PC-9 (cell line): ENCODE data around the gene LMBRD2. TPM values are rescaled to one million over a fixed set of nuclear protein-coding genes. Genes with fewer than 3 reads are reported as not detected.

Experiments
- BruUV-seq: library from RNA; stranded (reverse); fragments of 400-500 nt; replicated peaks from 2 replicates; lab custom pipeline; 2021; lab: Mats Ljungman, UMichigan
- CTCF ChIA-PET: fragments of 300-600 bp; sonication (Branson Sonifier 250); formaldehyde crosslinking; loops from one replicate; lab custom pipeline; 2022; ENCODE audit warnings: antibody characterized with exemption; lab: Charles Lee
- POLR2A ChIA-PET: fragments of 300-600 bp; sonication (Branson Sonifier 250); formaldehyde crosslinking; loops from one replicate; lab custom pipeline; 2022; ENCODE audit warnings: antibody characterized with exemption; ENCODE audit not compliant: unreplicated experiment; lab: Charles Lee
- DNase-seq, 2 experiments: peaks; one replicate each; pipeline versions ENCODE4 v3.0.0 to v3.0.0-alpha.2; 2015 to 2022; ENCODE audit warnings: mixed read lengths in 1 of 2
- H2AFZ ChIP-seq: fragments of 200-600 bp; sonication (generic); 2 replicates; pipeline ENCODE4 v1.8.1; 2017; ENCODE audit warnings: antibody characterized with exemption
- H3F3A ChIP-seq: fragments of 200-600 bp; sonication (generic); 2 replicates; pipeline ENCODE4 v1.8.1; 2017; ENCODE audit warnings: antibody characterized with exemption, mild to moderate bottlenecking, low read depth; ENCODE audit not compliant: insufficient read depth
- H3K27ac ChIP-seq: fragments of 200-600 bp; sonication (generic); 2 replicates; pipeline ENCODE4 v1.6.1; 2016; ENCODE audit warnings: mixed run types
- H3K27me3 ChIP-seq: fragments of 200-600 bp; sonication (generic); 2 replicates; pipeline ENCODE4 v1.6.1; 2016; ENCODE audit warnings: low read depth, mixed run types; ENCODE audit not compliant: insufficient read depth
- H3K36me3 ChIP-seq: fragments of 200-600 bp; sonication (generic); 2 replicates; pipeline ENCODE4 v1.6.1; 2016; ENCODE audit warnings: low read depth, mixed run types
- H3K4me1 ChIP-seq: fragments of 200-600 bp; sonication (generic); replicated peaks from 2 replicates; pipeline ENCODE4 v1.6.1; 2016; ENCODE audit warnings: mixed run types; ENCODE audit not compliant: insufficient read depth
- H3K4me2 ChIP-seq: fragments of 200-600 bp; sonication (generic); 2 replicates; pipeline ENCODE4 v1.6.1; 2017; ENCODE audit warnings: mixed run types
- H3K4me3 ChIP-seq: fragments of 200-600 bp; sonication (generic); 2 replicates; pipeline ENCODE4 v1.6.1; 2016; ENCODE audit warnings: mixed run types
- H3K79me2 ChIP-seq: fragments of 200-600 bp; sonication (generic); 2 replicates; pipeline ENCODE4 v1.6.1; 2017; ENCODE audit warnings: low read depth, mixed run types
- H3K9me2 ChIP-seq: fragments of 200-600 bp; sonication (generic); 2 replicates; pipeline ENCODE4 v1.8.1; 2017; ENCODE audit warnings: mild to moderate bottlenecking; ENCODE audit not compliant: insufficient read depth
- H3K9me3 ChIP-seq: fragments of 200-600 bp; sonication (generic); 2 replicates; pipeline ENCODE4 v1.8.1; 2016; ENCODE audit warnings: low read depth; ENCODE audit not compliant: insufficient read depth
- H4K20me1 ChIP-seq: fragments of 200-600 bp; sonication (generic); 2 replicates; pipeline ENCODE4 v1.8.1; 2017; ENCODE audit not compliant: insufficient read depth
- CTCF ChIP-seq: fragments of 200-600 bp; sonication (generic); conservative IDR thresholded peaks from 2 replicates; pipeline ENCODE4 v1.6.1; 2017; ENCODE audit warnings: mixed run types, antibody characterized with exemption, mild to moderate bottlenecking, moderate library complexity
- EZH2 ChIP-seq: fragments of 200-600 bp; sonication (generic); IDR thresholded peaks from 2 replicates; pipeline ENCODE4 v1.8.0; 2017; ENCODE audit warnings: antibody characterized with exemption, low read depth
- intact Hi-C: fragments of 100-400 bp; cut with micrococcal nuclease; formaldehyde crosslinking; loops from one replicate; pipeline ENCODE4 v1.10.0; 2022; ENCODE audit not compliant: unreplicated experiment
- total RNA-seq: library from RNA; stranded (reverse); gene quantifications from 2 replicates; pipeline ENCODE4 v1.2.3, GENCODE V29; 2021

LMBRD2 gene
- total RNA-seq, 1 experiment from 2014 or later, result 18.0 TPM

GRCh38 chr5:36068751-36069281, 82.9 kb downstream of the LMBRD2 start:
- POLR2A ChIA-PET, result no interaction called here

GRCh38 chr5:36066540-36067210, 85.0 kb downstream of the LMBRD2 start, which contains the start of gene UGT3A2:
Gene UGT3A2 (minus strand): TSS chr5:36066882. CDS start chr5:36066789, 93 bp downstream.
- no TSS peak for BruUV-seq
- H3K36me3 ChIP-seq, result no peaks in the 10 kb centered on the region

More at GRCh38 chr5:36068751-36069281, 82.9 kb downstream of the LMBRD2 start:
- intact Hi-C loops, result no loop called here
- Histone ChIP-seq H3K36me3 (no peaks in the 10 kb centered on the region), H3K79me2 (no peaks in the 10 kb centered on the region), H3K4me1 (no peaks in the 10 kb centered on the region), H4K20me1 (no peaks in the 10 kb centered on the region), H3K27ac (no peak overlapping the region), H3K9me3 (no peaks in the 10 kb centered on the region), H3K27me3 (peaks cover 46% of the 10 kb centered on the region), H3K4me3 (no peak overlapping the region), H2AFZ (no peak overlapping the region), H3F3A (no peaks in the 10 kb centered on the region), H3K4me2 (no peak overlapping the region), H3K9me2 (no peaks in the 10 kb centered on the region)
- DNase-seq, result no peak
- TF ChIP-seq CTCF, result no peak
- TF ChIP-seq EZH2, result no peak
- BruUV-seq, result no TSS peak
- CTCF ChIA-PET, result no interaction called here

GRCh38 chr5:36066001-36066539, 85.6 kb downstream of the LMBRD2 start:
- Histone ChIP-seq H3K4me3 (no peak overlapping the region), H3K79me2 (no peaks in the 10 kb centered on the region), H3K4me1 (no peaks in the 10 kb centered on the region), H3K9me2 (no peaks in the 10 kb centered on the region), H3F3A (no peaks in the 10 kb centered on the region), H3K4me2 (no peak overlapping the region), H3K36me3 (no peaks in the 10 kb centered on the region), H3K27ac (no peak overlapping the region), H4K20me1 (no peaks in the 10 kb centered on the region), H3K9me3 (no peaks in the 10 kb centered on the region), H2AFZ (no peak overlapping the region), H3K27me3 (peaks cover 55% of the 10 kb centered on the region)
- intact Hi-C loops, result no loop called here
- no TSS peak for BruUV-seq
- DNase-seq, result no peak
- ChIA-PET CTCF (no interaction called here), POLR2A (no interaction called here)
- TF ChIP-seq CTCF, result no peak
- TF ChIP-seq EZH2, result no peak

More at GRCh38 chr5:36066540-36067210, 85.0 kb downstream of the LMBRD2 start, which contains the start of gene UGT3A2:
- ChIA-PET POLR2A (no interaction called here), CTCF (interaction anchor here (0.6 kb wide), 1 partner anchor 330 kb away, joined by 4 read pairs; no protein-coding TSS in a partner anchor)
- no peak for TF ChIP-seq CTCF
- no peak for TF ChIP-seq EZH2
- Histone ChIP-seq H3K9me3 (no peaks in the 10 kb centered on the region), H3K4me3 (no peak within 1 kb of the TSS), H3K4me1 (no peaks in the 10 kb centered on the region), H3K9me2 (no peaks in the 10 kb centered on the region), H3F3A (no peaks in the 10 kb centered on the region), H3K4me2 (no peak within 1 kb of the TSS), H3K27ac (no peak within 1 kb of the TSS), H2AFZ (no peak within 1 kb of the TSS), H3K27me3 (peaks cover 55% of the 10 kb centered on the region), H4K20me1 (no peaks in the 10 kb centered on the region), H3K79me2 (no peaks in the 10 kb centered on the region)
- intact Hi-C loops, result no loop called here
- DNase-seq, result no peak
